ENCODE results near the gene PFN4.
"Not testable (repeated sequence)": the region's sequence is repeated elsewhere in the genome, so short reads cannot be mapped to it uniquely, and the experiment has no call there.

PFN4 gene

DNA sequence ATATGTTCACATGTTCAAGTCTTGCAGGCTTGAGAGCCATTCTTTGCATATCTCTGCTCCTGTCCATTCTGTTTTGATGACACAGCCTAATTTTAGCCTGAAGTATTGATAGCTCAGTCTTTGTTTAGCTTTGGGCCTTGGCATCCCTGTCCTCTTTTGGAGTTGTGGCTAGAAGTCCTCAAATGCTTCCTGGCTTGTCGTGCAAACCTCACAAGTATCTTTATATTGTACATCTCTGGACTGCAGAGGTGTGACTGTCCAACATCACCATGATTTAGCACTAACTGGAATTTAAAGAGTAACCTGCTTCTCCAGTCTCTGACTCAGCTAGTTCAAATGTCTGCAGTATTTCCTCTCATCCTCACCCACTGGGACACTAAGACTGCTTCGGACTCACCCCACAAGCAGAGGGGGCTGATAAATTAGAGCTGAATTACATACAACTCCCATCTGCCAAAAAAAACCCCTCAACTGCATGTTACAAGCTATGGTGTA lies 11.7 kb downstream of the PFN4 start:
- no peak for DNase-seq (ENCODE audit: low read depth)

DNA sequence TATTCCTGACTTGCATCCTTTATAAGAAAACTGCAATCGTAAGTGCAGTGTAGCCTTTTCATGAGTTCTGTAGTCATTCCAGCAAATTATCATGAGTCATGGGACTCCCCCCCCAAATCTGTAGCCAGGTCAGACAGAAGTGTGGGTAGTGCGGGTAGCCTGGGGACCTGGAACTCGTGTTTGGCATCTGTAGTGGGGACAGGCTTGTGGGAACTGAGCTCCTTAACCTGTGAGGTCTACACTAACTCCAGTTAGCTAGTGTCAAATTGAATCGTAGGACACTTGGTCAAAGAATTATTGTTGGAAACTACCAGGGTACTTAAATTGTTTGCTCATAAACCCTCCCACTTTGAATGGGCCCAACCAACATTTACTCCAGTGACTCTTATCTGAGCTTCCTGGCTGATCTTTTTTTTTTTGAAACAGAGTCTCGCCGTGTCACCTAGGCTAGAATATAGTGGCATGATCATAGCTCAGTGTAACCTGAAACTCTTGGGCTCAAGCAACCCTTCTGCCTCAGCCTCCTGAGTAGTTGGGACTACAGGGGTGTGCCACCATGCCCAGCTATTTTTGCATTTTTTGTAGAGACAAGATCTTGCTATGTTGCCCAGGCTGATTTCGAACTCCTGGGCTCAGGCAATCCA lies 12.4 kb downstream of the PFN4 start:
- no peak for DNase-seq (ENCODE audit: low read depth)

DNA sequence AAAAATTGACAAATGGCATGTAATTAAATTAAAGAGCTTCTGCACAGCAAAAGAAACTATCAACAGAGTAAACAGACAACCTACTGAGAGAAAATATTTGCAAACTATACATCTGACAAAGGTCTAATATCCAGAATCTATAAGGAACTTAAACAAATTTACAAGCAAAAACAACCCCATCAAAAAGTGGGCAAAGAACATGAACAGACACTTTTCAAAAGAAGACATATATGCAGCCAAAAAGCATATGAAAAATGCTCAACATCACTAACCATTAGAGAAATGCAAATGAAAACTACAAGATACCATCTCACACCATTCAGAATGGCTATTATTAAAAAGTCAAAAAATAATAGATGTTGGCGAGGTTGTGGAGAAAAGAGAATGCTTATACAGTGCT lies 13.7 kb downstream of the PFN4 start:
- DNase-seq (ENCODE audit: low read depth) = not testable (repeated sequence)

DNA sequence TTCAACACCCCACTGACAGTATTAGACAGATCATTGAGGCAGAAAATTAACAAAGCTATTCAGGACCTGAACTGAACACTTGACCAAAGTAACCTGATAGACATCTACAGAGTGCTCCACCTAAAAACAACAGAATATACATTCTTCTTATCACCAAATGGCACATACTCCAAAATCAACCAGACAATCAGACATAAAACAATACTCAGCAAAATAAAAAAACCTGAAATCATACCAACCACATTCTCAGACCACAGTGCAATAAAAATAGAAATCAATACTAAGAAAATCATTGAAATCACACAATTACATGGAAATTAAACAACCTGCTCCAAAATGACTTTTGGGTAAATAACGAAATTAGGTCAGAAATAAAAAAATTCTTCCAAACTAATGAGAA lies 15.8 kb downstream of the PFN4 start:
- DNase-seq (ENCODE audit: low read depth) = no peak

DNA sequence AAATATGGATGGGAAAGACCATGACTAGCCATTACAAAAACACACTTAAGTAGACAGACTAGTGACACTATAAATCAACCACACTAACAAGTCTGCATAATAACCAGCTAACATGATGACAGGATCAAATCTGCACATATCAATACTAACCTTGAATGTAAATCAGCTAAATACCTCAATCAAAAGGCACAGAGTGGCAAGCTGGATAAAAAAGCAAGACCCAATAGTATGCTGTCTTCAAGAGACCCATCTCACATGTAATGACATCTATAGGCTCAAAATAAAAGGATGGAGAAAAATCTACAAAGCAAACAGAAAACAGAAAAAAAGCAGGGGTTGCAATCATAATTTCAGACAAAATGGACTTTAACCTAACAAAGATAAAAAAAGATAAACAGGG lies 16.3 kb downstream of the PFN4 start:
- DNase-seq (ENCODE audit: low read depth) = no peak

DNA sequence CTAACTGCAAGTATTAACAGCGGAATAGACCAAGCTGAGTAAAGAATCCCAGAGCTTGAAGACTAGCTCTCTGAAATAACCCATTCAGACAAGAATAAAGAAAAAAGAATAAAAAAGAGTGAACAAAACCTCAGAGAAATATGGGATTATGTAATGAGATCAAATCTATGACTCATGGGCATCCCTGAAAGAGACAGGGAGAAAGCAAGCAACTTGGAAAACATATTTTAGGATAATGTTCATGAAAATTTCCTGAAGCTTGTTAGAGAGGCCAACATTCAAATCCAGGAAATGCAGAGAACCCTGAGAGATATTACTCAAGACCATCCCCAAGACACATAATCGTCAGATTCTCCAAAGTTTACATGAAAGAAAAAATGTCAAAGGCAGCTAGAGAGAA lies 17.3 kb downstream of the PFN4 start:
- DNase-seq (ENCODE audit: low read depth) = no peak

DNA sequence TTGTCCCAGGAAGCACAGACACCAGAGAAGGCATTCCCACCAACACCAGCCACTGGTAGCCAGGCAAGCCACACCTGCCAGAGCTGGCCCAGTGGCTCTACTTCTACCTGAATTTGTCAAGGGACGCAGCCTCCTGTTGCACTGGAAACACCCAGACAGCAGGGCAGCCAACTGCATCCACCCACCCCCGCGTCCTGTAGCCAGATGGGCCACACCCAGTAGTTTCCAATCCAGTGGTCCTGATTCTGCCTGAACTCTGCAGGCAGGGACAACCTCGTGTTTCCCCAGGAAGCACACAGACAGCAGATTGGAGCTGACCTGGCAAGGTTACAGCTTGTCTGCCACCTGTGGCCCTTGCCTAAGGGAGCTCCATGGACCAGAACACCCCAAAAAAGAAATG lies 18.2 kb downstream of the PFN4 start:
- DNase-seq (ENCODE audit: low read depth) = no peak

GRCh38 chr2:24104110-24104650 lies 19.0 kb downstream of the PFN4 start:
- no peak for DNase-seq (ENCODE audit: low read depth)

- DNase-seq (ENCODE audit: low read depth) = no peak
These were observed 20.5 kb downstream of the PFN4 start for GRCh38 chr2:24102677-24103076.

DNA sequence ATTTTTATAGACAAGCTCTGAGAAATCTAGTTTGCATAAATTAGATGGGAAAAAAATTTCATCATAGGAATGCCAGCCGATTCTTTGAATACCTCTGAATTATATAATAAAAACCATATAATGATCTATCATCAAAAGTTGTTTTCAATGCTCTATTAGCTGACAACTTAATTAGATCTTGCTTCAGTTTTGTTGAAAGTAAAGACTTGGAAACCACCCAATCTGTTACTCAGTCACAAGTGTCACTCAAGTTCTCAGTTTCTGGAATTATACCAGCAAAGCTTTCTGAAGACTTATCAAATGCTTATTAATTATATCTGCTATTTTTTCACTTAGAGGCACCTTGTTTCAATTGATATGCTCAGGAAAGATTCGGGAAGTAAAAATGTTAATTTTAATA lies 21.1 kb downstream of the PFN4 start:
- no peak for DNase-seq (ENCODE audit: low read depth)

- DNase-seq (ENCODE audit: low read depth) = not testable (repeated sequence)
These were observed 22.4 kb downstream of the PFN4 start for GRCh38 chr2:24100732-24101131.

DNA sequence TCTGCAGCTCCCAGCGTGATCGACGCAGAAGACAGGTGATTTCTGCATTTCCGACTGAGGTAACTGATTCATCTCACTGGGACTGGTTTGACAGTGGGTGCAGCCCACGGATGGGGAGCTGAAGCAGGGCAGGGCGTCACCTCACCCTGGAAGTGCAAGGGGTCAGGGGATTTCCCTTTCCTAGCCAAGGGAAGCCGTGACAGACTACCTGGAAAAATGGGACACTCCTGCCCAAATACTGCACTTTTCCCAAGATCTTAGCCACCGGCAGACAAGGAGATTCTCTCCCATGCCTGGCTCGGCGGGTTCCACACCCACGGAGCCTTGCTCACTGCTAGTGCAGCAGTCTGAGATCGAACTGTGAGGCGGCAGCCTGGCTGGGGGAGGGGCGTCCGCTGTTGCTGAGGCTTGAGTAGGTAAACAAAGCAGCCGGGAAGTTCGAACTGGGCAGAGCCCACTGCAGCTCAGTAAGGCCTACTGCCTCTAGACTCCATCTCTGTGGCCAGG lies 27.9 kb downstream of the PFN4 start:
- DNase-seq (ENCODE audit: low read depth) = not testable (repeated sequence)

DNA sequence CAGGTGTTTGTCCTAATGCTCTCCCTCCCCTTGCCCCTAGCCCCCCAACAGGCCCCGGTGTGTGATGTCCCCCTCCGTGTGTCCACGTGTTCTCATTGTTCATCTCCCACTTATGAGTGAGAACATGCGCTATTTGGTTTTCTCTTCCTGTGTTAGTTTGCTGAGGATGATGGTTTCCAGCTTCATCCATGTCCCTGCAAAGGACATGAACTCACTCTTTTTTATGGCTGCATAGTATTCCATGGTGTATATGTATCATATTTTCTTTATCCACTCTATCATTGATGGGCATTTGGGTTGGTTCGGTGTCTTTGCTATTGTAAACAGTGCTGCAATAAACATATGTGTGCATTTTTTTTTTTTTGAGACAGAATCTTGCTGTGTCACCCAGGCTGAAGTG lies 29.9 kb downstream of the PFN4 start:
- DNase-seq (ENCODE audit: low read depth) = not testable (repeated sequence)

DNA sequence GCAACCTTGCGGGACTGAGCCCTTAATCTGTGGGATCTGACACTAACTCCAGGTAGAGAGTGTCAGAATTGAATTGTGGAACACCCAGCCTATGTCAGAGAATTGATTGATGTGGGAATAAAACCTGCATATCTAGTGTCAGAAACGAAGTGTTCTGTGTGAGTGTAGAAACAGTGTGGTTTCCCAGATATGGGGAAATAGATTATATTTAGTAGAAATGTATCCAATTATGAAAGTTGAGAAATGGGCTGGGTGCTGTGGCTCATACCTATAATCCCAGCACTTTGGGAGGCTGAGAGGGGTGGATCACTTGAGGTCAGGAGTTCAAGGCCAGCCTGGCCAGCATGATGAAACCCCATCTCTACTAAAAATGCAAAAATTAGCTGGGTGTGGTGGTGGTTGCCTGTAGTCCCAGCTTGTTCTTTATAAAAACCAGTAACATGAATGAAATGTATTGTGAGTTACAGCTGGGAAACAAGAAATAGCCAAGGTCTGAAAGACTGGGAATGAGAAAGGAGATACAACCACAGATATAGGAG lies 34.2 kb downstream of the PFN4 start:
- no peak for DNase-seq (ENCODE audit: low read depth)

DNA sequence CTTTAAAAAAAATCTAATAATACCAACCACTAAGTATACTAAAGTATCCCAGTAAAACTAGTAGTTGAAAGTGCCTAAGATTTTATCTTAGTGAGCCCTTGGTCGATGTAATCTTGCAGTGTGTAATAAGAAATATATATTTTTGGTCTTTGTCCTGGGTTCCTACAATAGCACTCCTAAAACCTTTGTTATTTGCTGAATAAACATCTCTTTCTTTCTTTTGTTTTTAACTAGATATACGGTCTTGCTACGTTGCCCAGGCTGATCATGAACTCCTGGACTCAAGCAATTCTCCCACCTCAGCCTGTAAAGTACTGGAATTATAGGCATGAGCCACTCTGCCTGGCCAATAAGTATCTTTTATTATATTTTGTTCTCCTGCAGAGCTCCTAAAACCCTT lies 36.1 kb downstream of the PFN4 start:
- no peak for DNase-seq (ENCODE audit: low read depth)

- DNase-seq (ENCODE audit: low read depth) = no peak
These were observed 36.9 kb downstream of the PFN4 start for GRCh38 chr2:24086241-24086640.

DNA sequence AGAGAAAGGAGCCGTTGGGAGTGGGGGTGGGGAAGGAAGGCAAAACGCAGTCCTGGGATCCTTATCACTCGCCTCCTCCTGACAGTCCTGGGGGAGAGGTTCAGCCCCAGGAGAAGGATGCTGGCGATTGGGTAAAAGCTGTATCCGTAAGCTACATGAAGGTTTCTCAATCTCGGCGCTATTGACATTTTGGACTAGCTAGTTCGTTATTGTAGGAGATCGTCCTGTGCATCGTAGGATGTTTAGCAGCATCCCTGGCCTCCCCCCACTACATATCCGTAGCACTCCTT lies 38.0 kb downstream of the PFN4 start:
- no peak for DNase-seq (ENCODE audit: low read depth)

- DNase-seq (ENCODE audit: low read depth) = peak; percentile 54
These were observed 38.5 kb downstream of the PFN4 start, which contains the start of gene TP53I3 for GRCh38 chr2:24084386-24085199. TP53I3 (minus strand) TSS chr2:24084834; CDS start chr2:24084326, 508 bp downstream.

DNA sequence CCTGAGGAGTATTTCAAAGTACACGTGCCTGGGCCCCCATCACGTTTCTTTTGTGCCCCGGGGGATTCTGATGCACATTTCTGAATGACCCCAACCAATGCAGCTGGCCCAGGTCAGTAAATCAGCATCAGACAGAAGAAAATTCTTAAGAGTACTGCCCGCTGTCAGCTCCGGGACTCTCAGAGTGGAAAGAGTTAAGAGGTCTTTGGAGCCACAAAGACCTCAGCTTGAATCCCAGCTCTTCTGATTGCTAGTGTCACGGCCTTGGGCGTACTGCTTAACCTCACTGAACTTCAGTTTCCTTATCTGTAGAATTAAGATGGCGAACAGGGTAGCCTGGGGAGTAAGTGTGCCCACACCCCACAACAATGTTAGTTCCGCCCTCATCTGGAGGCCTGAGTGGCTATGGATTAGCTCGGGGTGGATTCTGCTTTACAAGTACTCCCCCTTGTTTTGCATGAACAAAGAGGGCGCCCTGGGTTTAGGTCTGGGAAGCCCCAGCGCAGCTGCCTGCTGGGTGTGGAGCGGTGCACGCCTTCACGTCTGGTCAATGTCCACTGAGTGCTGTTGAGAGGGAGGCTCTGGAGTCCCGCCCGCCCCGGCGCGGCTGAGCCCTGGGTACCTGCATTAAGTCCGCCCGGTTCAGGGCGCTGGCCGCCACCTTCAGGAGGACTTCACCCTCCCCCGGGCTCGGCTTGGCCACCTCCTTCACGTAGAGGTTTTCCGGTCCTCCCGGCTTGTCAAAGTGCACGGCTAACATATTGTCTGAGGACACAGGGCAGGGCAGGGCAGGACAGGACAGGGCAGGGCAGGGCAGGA lies 39.4 kb downstream of the PFN4 start:
- peak; percentile 56 for DNase-seq (ENCODE audit: low read depth)

GRCh38 chr2:24082787-24083566 lies 40.2 kb downstream of the PFN4 start:
- no peak for DNase-seq (ENCODE audit: low read depth)

DNA sequence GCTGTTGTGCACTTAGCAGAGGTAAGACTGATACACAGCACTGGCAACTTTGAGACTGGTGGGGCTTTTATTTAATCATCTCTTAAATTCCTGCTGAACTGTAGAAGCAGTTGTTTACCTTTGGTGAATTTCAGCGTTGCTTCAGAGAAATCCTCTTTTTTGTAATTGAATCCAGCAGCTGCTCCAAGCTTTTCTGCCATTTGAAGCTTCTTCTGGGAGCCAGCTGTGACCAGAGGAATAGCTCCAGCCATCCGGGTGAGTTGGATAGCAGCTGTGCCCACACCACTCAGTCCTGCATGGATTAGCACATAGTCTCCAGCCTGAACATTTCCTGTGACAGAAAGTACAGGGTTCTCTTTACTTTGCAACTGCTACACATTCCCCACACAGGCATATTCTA lies 42.4 kb downstream of the PFN4 start:
- no peak for DNase-seq (ENCODE audit: low read depth)

Measured in non-pigmented ciliary epithelial cell (primary cell).